Measurements from ENCODE around the gene TEAD3.

Gene TEAD3

GRCh38 chr6:35475573-35475972 lies 21.3 kb downstream of the TEAD3 start:
- no peak for DNase-seq (ENCODE audit: low read depth)

- DNase-seq (ENCODE audit: low read depth) = no peak
Observed at GRCh38 chr6:35474942-35475570, 21.8 kb downstream of the TEAD3 start.

GRCh38 chr6:35474131-35474941 lies 22.5 kb downstream of the TEAD3 start:
- DNase-seq (ENCODE audit: low read depth) = no peak

GRCh38 chr6:35473850-35474130 lies 23.1 kb downstream of the TEAD3 start:
- no peak for DNase-seq (ENCODE audit: low read depth)

DNA sequence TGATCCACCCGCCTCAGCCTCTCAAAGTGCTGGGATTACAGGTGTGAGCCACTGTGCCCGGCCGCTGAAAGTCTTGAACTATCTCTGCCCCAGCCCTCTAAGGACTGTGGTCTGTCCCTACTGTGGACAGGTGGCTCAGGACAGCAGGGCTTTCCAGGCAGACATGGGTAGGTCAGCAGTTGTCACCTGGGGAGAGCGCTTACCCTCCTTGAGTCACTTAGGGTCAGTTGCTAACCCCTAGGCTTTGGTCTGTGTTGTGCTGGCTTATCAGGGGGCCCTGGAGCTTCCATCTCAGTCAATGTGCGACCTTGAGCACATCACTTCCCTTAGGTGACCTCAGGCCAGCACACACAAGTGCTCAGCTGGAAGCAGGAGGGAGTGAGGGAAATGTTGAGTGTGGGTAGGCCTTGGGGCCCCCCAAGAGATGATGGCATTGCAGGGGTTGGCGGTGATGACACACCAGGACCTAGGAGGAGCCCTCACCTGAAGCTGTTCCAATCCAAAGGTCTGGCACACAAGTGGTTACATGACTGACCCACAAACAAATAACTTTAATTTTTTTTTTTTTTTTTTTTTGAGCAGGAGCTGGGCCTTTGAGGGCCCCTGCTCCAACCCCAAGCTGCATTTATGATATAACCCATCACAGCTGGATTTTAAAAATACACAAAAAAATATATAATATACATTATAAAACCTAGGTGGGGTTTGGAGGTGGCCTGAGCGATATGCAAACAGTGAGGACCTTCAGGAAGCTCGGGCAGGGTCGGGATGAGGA lies 23.6 kb downstream of the TEAD3 start:
- DNase-seq (ENCODE audit: low read depth) = no peak

GRCh38 chr6:35471836-35472345 lies 25.0 kb downstream of the TEAD3 start:
- DNase-seq (ENCODE audit: low read depth) = no peak

- DNase-seq (ENCODE audit: low read depth) = no peak
Observed at GRCh38 chr6:35470663-35471120, 26.2 kb downstream of the TEAD3 start.

GRCh38 chr6:35469751-35470662 lies 26.9 kb downstream of the TEAD3 start:
- DNase-seq (ENCODE audit: low read depth) = no peak

DNA sequence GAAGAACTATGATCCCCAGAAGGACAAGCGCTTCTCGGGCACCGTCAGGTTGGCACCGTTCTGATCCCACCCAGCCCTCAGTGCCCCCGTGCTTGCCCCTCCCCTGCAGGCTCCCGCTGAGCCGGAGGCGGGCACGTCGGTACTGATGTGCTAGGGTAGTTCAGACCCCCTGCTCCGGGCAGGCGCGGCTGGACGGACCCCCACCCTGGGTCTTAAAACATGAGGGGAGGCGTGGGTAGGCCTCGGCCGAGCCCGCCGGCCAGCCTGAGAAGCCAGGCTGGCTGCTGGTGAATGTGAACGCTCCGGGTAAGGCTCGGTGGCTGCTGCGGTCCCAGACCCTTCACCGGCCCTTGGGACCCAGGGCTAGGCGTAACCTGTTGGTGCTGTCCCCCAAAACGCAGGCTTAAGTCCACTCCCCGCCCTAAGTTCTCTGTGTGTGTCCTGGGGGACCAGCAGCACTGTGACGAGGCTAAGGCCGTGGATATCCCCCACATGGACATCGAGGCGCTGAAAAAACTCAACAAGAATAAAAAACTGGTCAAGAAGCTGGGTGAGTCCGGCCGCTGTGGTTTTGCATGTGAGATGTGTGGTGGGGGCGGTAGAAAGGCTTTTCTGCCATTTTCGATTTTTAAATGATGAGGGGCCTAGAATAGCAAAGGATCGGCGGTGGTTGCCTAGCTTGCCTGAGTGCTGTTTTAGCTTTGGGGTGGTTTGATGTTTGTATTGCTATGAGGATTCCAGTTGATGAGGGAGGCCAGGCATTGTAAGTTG lies 27.7 kb downstream of the TEAD3 start:
- DNase-seq (ENCODE audit: low read depth) = no peak

DNA sequence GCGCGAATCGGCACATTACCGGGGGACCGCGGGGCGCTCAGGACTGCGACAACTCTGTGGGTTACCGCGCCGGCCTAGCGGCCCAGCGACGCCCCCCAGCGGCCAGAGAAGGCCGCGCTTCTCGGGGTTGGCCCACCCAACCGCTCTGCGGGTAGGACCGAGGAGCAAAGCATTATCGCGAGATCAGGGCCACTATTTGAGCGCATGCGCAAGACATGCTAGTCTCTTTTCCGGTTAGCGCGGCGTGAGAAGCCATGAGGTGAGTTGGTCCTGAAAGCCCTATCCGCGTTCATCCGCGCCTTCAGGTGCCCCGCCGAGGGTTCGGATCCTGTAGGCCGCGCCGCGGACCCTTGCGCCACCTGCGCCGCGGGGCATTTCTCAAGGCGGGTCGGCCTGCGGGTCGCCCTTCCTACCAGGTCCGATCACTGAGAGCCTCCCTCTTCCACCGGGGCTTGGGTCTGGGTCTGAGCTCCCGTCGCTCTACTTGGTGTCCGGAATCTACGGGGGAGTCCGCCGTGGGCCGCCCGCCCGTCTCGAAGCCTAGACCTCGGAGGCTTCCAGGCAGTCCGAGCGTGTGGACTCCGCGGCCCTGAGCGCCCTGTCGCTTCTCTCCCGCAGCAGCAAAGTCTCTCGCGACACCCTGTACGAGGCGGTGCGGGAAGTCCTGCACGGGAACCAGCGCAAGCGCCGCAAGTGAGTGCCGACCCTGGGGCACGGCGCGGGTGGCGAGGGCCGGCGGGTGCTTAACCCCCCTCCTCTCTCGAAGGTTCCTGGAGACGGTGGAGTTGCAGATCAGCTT lies 28.5 kb downstream of the TEAD3 start, which contains the start of gene RPL10A:
RPL10A (plus strand) TSS at position 221 of the 799 bp plus-strand sequence; CDS start at position 255, 34 bp downstream.
- peak; percentile 94 for DNase-seq (ENCODE audit: low read depth)

DNA sequence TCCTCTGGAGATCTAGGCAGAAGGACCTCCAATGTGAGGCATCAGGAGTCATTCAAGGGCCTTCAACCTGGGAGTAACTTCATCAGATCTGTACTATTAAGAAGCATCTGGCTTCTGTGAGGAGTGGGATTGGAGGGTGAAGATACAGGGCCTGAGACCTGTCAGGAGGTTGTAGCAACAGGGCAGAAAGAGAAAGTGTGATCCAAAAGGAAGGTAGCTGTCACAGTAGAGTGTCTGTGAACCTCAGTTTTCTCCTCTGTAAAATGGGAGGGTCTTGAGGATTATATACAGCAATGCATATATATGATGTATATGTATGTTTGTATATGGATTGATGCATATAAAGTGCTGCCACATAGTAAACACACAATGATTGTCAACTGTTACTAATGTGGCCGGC lies 31.2 kb downstream of the TEAD3 start:
- no peak for DNase-seq (ENCODE audit: low read depth)

GRCh38 chr6:35463292-35463691 lies 33.6 kb downstream of the TEAD3 start:
- no peak for DNase-seq (ENCODE audit: low read depth)

- DNase-seq (ENCODE audit: low read depth) = no peak
Observed at GRCh38 chr6:35461270-35461669, 35.6 kb downstream of the TEAD3 start.

DNA sequence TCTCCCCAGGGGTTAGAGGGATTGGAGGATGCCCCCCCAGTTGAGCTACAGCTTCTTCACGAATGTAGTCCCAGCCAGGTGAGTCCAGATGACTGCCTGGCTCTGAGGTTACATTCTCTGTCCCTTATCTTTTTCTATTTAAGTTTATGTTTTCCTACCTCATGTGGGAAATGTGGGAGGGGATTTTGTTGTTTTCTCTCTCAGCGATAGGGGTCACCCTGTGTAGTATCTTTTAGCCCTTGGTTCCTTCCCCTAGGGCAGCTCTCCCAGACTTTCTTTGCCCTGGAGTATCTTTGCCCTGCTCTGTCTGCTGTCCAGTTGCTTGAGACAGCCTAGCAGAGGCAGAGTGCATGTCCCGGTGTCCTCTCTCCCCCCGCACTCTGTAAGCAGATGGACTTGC lies 39.0 kb downstream of the TEAD3 start:
- DNase-seq (ENCODE audit: low read depth) = no peak

DNA sequence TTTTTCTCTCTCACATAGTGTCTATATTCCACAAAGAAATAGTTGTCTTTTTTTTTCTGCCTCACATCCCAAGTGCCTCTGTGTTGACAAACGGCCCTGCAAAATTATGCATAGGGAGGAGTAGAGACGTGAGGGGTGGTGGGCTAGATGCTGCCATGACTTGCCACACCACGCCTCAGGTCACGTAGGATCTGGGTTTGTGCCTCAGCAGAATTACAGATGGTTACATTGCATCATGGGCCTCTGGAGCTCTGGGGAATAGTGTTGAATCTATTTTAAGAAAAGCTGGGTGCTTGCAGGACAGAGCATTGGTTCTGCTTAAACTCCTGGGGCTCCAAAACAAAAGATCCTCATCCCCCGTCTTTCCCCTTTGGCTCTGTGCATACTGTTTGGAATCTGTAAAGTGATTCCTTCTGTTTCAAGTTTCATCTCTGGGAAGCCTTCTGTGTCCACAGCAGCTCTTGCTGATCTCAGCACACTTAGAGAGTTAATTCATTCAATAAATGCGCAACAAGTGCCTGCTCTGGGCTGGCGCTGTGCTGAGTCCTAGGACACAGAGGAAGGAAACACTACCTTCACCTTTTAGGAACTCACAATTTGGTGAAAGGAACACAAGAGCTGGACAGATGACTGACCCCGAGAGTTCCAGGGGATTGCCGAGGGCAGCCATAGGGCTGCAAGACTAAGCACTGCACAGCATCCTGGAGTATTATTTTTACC lies 42.3 kb downstream of the TEAD3 start:
- no peak for DNase-seq (ENCODE audit: low read depth)

- no peak for DNase-seq (ENCODE audit: low read depth)
Observed at GRCh38 chr6:35453236-35453635, 43.6 kb downstream of the TEAD3 start.

- peak; percentile 70 for DNase-seq (ENCODE audit: low read depth)
Observed at GRCh38 chr6:35452183-35453090, 44.4 kb downstream of the TEAD3 start, which contains the start of gene FANCE. Gene FANCE (plus strand): TSS chr6:35452338. CDS start chr6:35452546, 208 bp downstream.
